ENCODE measurements around the gene SLC40A1. TPM values are rescaled to one million over a fixed set of nuclear protein-coding genes. Genes with fewer than 3 reads are reported as not detected.

The SLC40A1 gene
- total and polyA plus RNA-seq, 2 of the 8 experiments (the other 6 are each of a cell fraction or from before 2014, with no cell fraction given): 0.03 TPM; not detected in 1

DNA sequence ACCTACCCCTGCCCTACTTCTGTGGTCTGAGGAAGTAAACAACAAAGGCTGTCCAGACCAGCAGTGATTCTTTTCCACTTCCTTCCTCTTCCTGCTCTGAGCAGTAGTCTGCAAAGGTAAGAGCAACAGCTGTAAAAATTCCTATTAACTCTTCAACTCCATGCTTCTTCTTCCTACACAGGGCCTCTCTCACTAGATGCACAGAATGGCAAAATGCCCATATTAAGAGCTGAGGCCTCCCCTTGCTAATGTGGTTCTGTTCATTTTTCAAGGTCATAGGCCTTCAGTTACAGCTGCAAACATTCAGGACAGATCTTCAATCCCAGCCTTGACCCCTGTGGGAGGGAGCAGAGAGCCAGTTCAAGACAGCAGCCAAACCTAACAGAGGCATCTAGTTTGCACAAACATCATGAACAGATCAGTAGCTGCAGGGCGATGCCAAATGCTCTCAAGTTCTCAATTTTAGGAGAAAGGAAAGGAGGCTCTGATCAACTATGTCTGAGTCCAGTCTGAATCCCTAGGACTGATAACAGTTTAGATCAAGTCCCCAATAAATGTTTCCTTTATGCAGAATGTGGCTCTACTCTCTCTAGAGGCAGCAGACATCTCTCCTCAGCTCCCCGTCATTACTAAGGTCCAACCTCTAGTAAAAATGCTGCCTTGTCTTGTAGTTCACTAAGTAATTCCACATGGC is 20.9 kb downstream of the SLC40A1 start:
- Histone ChIP-seq H2AFZ (ENCODE audit: low read length) (no peak overlapping the region), H3K79me1 (ENCODE audit: low read depth, low read length) (no peaks in the 10 kb centered on the region), H3K4me1 (replicated peaks in 1 of 4; ENCODE audit: control insufficient read depth in 3 of 4, insufficient read depth in 4 of 4, low read length in 3 of 4) (peaks cover 0 to 6% (median 2%) of the 10 kb centered on the region in 4 experiments; a peak in 2 of 7 replicates), H3K79me2 (ENCODE audit: control insufficient read depth in 1 of 2, insufficient read depth in 2 of 2, low read length in 2 of 2) (no peaks in the 10 kb centered on the region), H2BK5ac (ENCODE audit: low read depth, low read length) (no peak overlapping the region), H3K23me2 (ENCODE audit: low read depth, low read length) (no peaks in the 10 kb centered on the region), H4K20me1 (replicated peaks in 1 of 2; ENCODE audit: control insufficient read depth in 1 of 2, insufficient read depth in 2 of 2, low read length in 2 of 2) (no peaks in the 10 kb centered on the region), H2BK15ac (ENCODE audit: low read length) (no peak overlapping the region), H3K56ac (replicated peaks; ENCODE audit: insufficient read length, low read depth, low read length) (no peak overlapping the region), H3K4me3 (ENCODE audit: extremely low read depth in 1 of 4, insufficient read depth in 2 of 4, low read depth in 3 of 4, low read length in 4 of 4) (no peak overlapping the region), H2AK5ac (ENCODE audit: low read depth, low read length) (no peak overlapping the region), H3K14ac (ENCODE audit: insufficient read length) (no peak overlapping the region), H4K5ac (ENCODE audit: insufficient read length, low read depth, low read length) (no peak overlapping the region), H3K27me3 (replicated peaks in 1 of 4; ENCODE audit: control insufficient read depth in 3 of 4, extremely low read depth in 1 of 4, insufficient read depth in 3 of 4, low read length in 3 of 4) (no peaks in the 10 kb centered on the region), H2BK20ac (ENCODE audit: low read length) (no peak overlapping the region), H4K91ac (replicated peaks; ENCODE audit: insufficient read length, low read length) (no peak overlapping the region), H4K8ac (ENCODE audit: extremely low read depth, insufficient read depth, low read length) (no peak overlapping the region), H3K9me3 (ENCODE audit: insufficient read depth in 2 of 2, low read depth in 1 of 2, low read length in 1 of 2) (no peaks in the 10 kb centered on the region), H2BK120ac (replicated peaks; ENCODE audit: low read depth, low read length) (no peak overlapping the region), H3K27ac (ENCODE audit: low read depth, low read length) (no peak overlapping the region), H2BK12ac (ENCODE audit: low read depth, low read length) (no peak overlapping the region), H3K4ac (replicated peaks; ENCODE audit: insufficient read length, low read depth, low read length) (no peak overlapping the region), H3K18ac (ENCODE audit: extremely low read depth, low read length) (no peak overlapping the region), H3K23ac (ENCODE audit: insufficient read length) (no peak overlapping the region), H3K4me2 (ENCODE audit: insufficient read depth in 1 of 2, low read depth in 2 of 2, low read length in 2 of 2) (no peak overlapping the region), H3K36me3 (ENCODE audit: control insufficient read depth in 2 of 4, insufficient read depth in 4 of 4, low read length in 3 of 4) (no peaks in the 10 kb centered on the region), H3K9ac (replicated peaks in 1 of 4; ENCODE audit: extremely low read depth in 1 of 4, low read depth in 3 of 4, low read length in 3 of 4) (no peak overlapping the region)
- DNase-seq (ENCODE audit: low read depth in 1 of 2, low spot score in 2 of 2) (no peak), FAIRE-seq (no peak)
- CTCF ChIA-PET (ENCODE audit: partially characterized antibody): no interaction called here
- WGBS, 2 experiments (ENCODE audit: extremely low coverage in 1 of 2, insufficient coverage in 1 of 2, insufficient read length in 1 of 2, insufficient replicate concordance in 2 of 2, low coverage in 1 of 2, low lambda C conversion rate in 2 of 2, missing lambda C conversion rate in 1 of 2): 96% methylated on average over 2 of the region's 2 CpGs; no CpG with 5 or more reads in 1 of the 2 experiments
- POLR2A ChIA-PET (ENCODE audit: partially characterized antibody): no interaction called here
- no peak for TF ChIP-seq SIRT6 (IDR thresholded peaks at IDR 0.05; ENCODE audit: low read length)
- TF ChIP-seq RFX5 (IDR thresholded peaks at IDR 0.05; ENCODE audit: borderline replicate concordance, low read depth, low read length): no peak
- TF ChIP-seq POU5F1 (IDR thresholded peaks at IDR 0.05; ENCODE audit: low read depth, low read length): no peak
- no peak for TF ChIP-seq SP2 (IDR thresholded peaks at IDR 0.05; ENCODE audit: low read length)
- TF ChIP-seq CREB1 (IDR thresholded peaks at IDR 0.05): no peak
- no peak for TF ChIP-seq HDAC2 (IDR thresholded peaks at IDR 0.05; ENCODE audit: borderline replicate concordance in 1 of 2, low read depth in 2 of 2, low read length in 2 of 2)
- no peak for TF ChIP-seq POLR2AphosphoS5 (IDR thresholded peaks at IDR 0.05; ENCODE audit: low read depth, low read length)
- TF ChIP-seq BACH1 (IDR thresholded peaks at IDR 0.05; ENCODE audit: low read length): no peak
- no peak for TF ChIP-seq HDAC6 (IDR thresholded peaks at IDR 0.05; ENCODE audit: low read depth, low read length)
- no peak for TF ChIP-seq RAD21 (IDR thresholded peaks at IDR 0.05 in 1 of 2, conservative IDR thresholded peaks at IDR 0.05 in 1 of 2; ENCODE audit: low read depth in 2 of 2, low read length in 2 of 2)
- TF ChIP-seq JUND (IDR thresholded peaks at IDR 0.05; ENCODE audit: low read length): no peak
- TF ChIP-seq, protein P1, sequence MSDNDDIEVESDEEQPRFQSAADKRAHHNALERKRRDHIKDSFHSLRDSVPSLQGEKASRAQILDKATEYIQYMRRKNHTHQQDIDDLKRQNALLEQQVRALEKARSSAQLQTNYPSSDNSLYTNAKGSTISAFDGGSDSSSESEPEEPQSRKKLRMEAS (IDR thresholded peaks at IDR 0.05): no peak
- no peak for TF ChIP-seq POLR2A (IDR thresholded peaks at IDR 0.05; ENCODE audit: control extremely low read depth in 1 of 2, low read depth in 2 of 2, low read length in 2 of 2)
- TF ChIP-seq, protein P2, sequence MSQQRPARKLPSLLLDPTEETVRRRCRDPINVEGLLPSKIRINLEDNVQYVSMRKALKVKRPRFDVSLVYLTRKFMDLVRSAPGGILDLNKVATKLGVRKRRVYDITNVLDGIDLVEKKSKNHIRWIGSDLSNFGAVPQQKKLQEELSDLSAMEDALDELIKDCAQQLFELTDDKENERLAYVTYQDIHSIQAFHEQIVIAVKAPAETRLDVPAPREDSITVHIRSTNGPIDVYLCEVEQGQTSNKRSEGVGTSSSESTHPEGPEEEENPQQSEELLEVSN (IDR thresholded peaks at IDR 0.05): no peak

All from H1 (cell line).